Measurements from ENCODE around the gene ACSM3. TPM values are rescaled to one million over a fixed set of nuclear protein-coding genes. Genes with fewer than 3 reads are reported as not detected.

The ACSM3 gene
- total RNA-seq, 3 donors from 2014 or later, result 27.0 to 45.1 (median 42.2) TPM

Other genes with a start within 250 kb of the ACSM3 start
- not detected for gene ACSM2B, start 187.6 kb upstream of the ACSM3 start, total RNA-seq
- 1 to 10 TPM; 1.4 to 3.3 (median 1.5) TPM for gene ACSM1, start 66.3 kb upstream of the ACSM3 start, total RNA-seq
- gene THUMPD1, start 22.2 kb upstream of the ACSM3 start, total RNA-seq, result 10 to 100 TPM; 30.8 to 52.8 (median 32.4) TPM
- gene ERI2, start 42.5 kb downstream of the ACSM3 start, total RNA-seq, result 10 to 100 TPM; 16.2 to 30.3 (median 30.2) TPM
- gene REXO5, start 42.5 kb downstream of the ACSM3 start, total RNA-seq, result 1 to 10 TPM; 3.0 to 6.9 (median 4.1) TPM
- gene DCUN1D3, start 136.3 kb downstream of the ACSM3 start, total RNA-seq, result 10 to 100 TPM in 2 of 3 donors, 1 to 10 TPM in 1; 10.0 to 21.5 (median 12.2) TPM
- gene LYRM1, start 136.8 kb downstream of the ACSM3 start, total RNA-seq, result 10 to 100 TPM; 16.4 to 25.2 (median 17.3) TPM

Measured in mucosa of descending colon (tissue), 3 donors.